GM23338 (cell line): ENCODE results near the gene KCNB1. TPM values are rescaled to one million over a fixed set of nuclear protein-coding genes. Genes with fewer than 3 reads are reported as not detected.

Experiments used
- ATAC-seq: fragments of 200-7000 bp; cut with Tn5 transposase; 3 replicates; pipeline ENCODE4 v1.9.1; 2020
- DNase-seq: peaks from one replicate; pipeline ENCODE4 v3.0.0-alpha.2; 2015; ENCODE audit warnings: low spot score
- H2AFZ ChIP-seq: fragments of 200-600 bp; sonication (generic); 2 replicates; pipeline ENCODE4 v1.8.0; 2016; ENCODE audit warnings: antibody characterized with exemption, mild to moderate bottlenecking, moderate library complexity
- H3F3A ChIP-seq: fragments of 200-600 bp; sonication (generic); replicated peaks from 2 replicates; pipeline ENCODE4 v1.8.0; 2017; ENCODE audit warnings: antibody characterized with exemption, mixed run types, low read depth
- H3K27ac ChIP-seq: fragments of 200-600 bp; sonication (generic); 2 replicates; pipeline ENCODE4 v1.6.1; 2016; ENCODE audit warnings: low read depth
- H3K27me3 ChIP-seq: fragments of 200-600 bp; sonication (generic); 2 replicates; pipeline ENCODE4 v1.8.0; 2016; ENCODE audit warnings: mild to moderate bottlenecking, mixed run types, moderate library complexity; ENCODE audit not compliant: insufficient read depth
- H3K36me3 ChIP-seq: fragments of 200-600 bp; sonication (generic); 2 replicates; pipeline ENCODE4 v1.8.0; 2016; ENCODE audit warnings: mild to moderate bottlenecking; ENCODE audit not compliant: insufficient read depth
- H3K4me1 ChIP-seq: fragments of 200-600 bp; sonication (generic); 2 replicates; pipeline ENCODE4 v1.8.0; 2016; ENCODE audit warnings: mild to moderate bottlenecking, moderate library complexity; ENCODE audit not compliant: insufficient read depth
- H3K4me2 ChIP-seq: fragments of 200-600 bp; sonication (generic); 2 replicates; pipeline ENCODE4 v1.7.1; 2017; ENCODE audit warnings: mixed run types
- H3K4me3 ChIP-seq: fragments of 200-600 bp; sonication (generic); 2 replicates; pipeline ENCODE4 v1.6.1; 2016; ENCODE audit warnings: mixed run types
- H3K79me2 ChIP-seq: fragments of 200-600 bp; sonication (generic); replicated peaks from 2 replicates; pipeline ENCODE4 v1.8.0; 2017; ENCODE audit warnings: mild to moderate bottlenecking; ENCODE audit not compliant: insufficient read depth
- H3K9me2 ChIP-seq: fragments of 200-600 bp; sonication (generic); 2 replicates; pipeline ENCODE4 v1.8.0; 2017; ENCODE audit not compliant: insufficient read depth
- H4K20me1 ChIP-seq: fragments of 200-600 bp; sonication (generic); replicated peaks from 2 replicates; pipeline ENCODE4 v1.8.0; 2017; ENCODE audit warnings: mild to moderate bottlenecking; ENCODE audit not compliant: insufficient read depth
- H3K27ac Mint-ChIP-seq: 2 replicates; pipeline ENCODE4 v1.8.0; 2020; ENCODE audit warnings: inconsistent platforms, mild to moderate bottlenecking, moderate library complexity, mixed read lengths
- H3K27me3 Mint-ChIP-seq: 3 replicates; pipeline ENCODE4 v1.8.0; 2022; ENCODE audit warnings: low read depth, mild to moderate bottlenecking, moderate library complexity, mixed read lengths, inconsistent platforms; ENCODE audit not compliant: insufficient read depth, poor library complexity
- H3K36me3 Mint-ChIP-seq: 3 replicates; pipeline ENCODE4 v1.8.0; 2021; ENCODE audit warnings: low read depth, mild to moderate bottlenecking, inconsistent platforms, moderate library complexity, mixed read lengths
- H3K4me1 Mint-ChIP-seq: 3 replicates; pipeline ENCODE4 v1.8.0; 2020; ENCODE audit warnings: mild to moderate bottlenecking, inconsistent platforms, mixed read lengths
- H3K4me3 Mint-ChIP-seq: 3 replicates; pipeline ENCODE4 v1.8.0; 2021; ENCODE audit warnings: moderate library complexity, mild to moderate bottlenecking, inconsistent platforms, mixed read lengths
- H3K9me3 Mint-ChIP-seq: 3 replicates; pipeline ENCODE4 v1.8.0; 2020; ENCODE audit warnings: moderate library complexity, mild to moderate bottlenecking, inconsistent platforms, mixed read lengths
- CREB1 ChIP-seq: fragments of 250-450 bp; sonication (Bioruptor Pico); IDR thresholded peaks from 2 replicates; pipeline ENCODE4 v1.5.0; 2020; ENCODE audit warnings: low read depth, mild to moderate bottlenecking, moderate library complexity
- ETS1 ChIP-seq: IDR thresholded peaks from 2 replicates; pipeline ENCODE4 v1.6.1; 2016; ENCODE audit warnings: antibody characterized with exemption
- EZH2 ChIP-seq: fragments of 200-600 bp; sonication (generic); IDR thresholded peaks from one replicate; pipeline ENCODE4 v1.8.0; 2017; ENCODE audit warnings: antibody characterized with exemption, mild to moderate bottlenecking, low read depth; ENCODE audit not compliant: unreplicated experiment
- EZH2phosphoT487 ChIP-seq: fragments of 200-600 bp; sonication (generic); IDR thresholded peaks from one replicate; pipeline ENCODE4 v1.8.1; 2018; ENCODE audit warnings: antibody characterized with exemption; ENCODE audit not compliant: unreplicated experiment
- JUNB ChIP-seq: IDR thresholded peaks from one replicate; pipeline ENCODE4 v1.6.1; 2016; ENCODE audit warnings: antibody characterized with exemption; ENCODE audit not compliant: unreplicated experiment
- NANOG ChIP-seq: IDR thresholded peaks from 2 replicates; pipeline ENCODE4 v1.6.1; 2016; ENCODE audit warnings: antibody characterized with exemption, borderline replicate concordance
- POLR2AphosphoS5 ChIP-seq: IDR thresholded peaks from 2 replicates; pipeline ENCODE4 v1.6.1; 2016; ENCODE audit warnings: antibody characterized with exemption, low read depth
- REST ChIP-seq: IDR thresholded peaks from one replicate; pipeline ENCODE4 v1.6.1; 2018; ENCODE audit warnings: antibody characterized with exemption; ENCODE audit not compliant: unreplicated experiment
- STAT1 ChIP-seq: IDR thresholded peaks from one replicate; pipeline ENCODE4 v1.6.1; 2016; ENCODE audit warnings: antibody characterized with exemption; ENCODE audit not compliant: unreplicated experiment
- ZNF114 ChIP-seq: fragments of 250-450 bp; sonication (Bioruptor Pico); IDR thresholded peaks from 2 replicates; pipeline ENCODE4 v1.5.0; 2020; ENCODE audit warnings: mild to moderate bottlenecking, moderate library complexity
- ZNF331 ChIP-seq: fragments of 250-450 bp; sonication (Bioruptor Pico); IDR thresholded peaks from 2 replicates; pipeline ENCODE4 v1.5.0; 2020; ENCODE audit warnings: low read depth, mild to moderate bottlenecking, moderate library complexity
- polyA plus RNA-seq: library from polyadenylated mRNA; unstranded; fragments of >200 nt; fragmentation: Nextera tagmentation; extraction: Ambion mirVana; gene quantifications from 2 replicates; pipeline ENCODE4 v1.2.1, GENCODE V29; 2016
- total RNA-seq: library from RNA; depleted of rRNA; stranded (reverse); fragments of >200 nt; shearing (Covaris generic); gene quantifications from 2 replicates; pipeline ENCODE4 v1.2.3, GENCODE V29; 2014
- TF ChIP-seq, protein P1 (sequence below): fragments of 250-450 bp; sonication (Bioruptor Pico); IDR thresholded peaks from 2 replicates; pipeline ENCODE4 v1.5.0; 2020; ENCODE audit warnings: mild to moderate bottlenecking, moderate library complexity
- TF ChIP-seq, protein P2 (sequence below), 2 experiments: fragments of 200-600 bp in 1 of 2; sonication (generic) in 1 of 2; conservative IDR thresholded peaks; 2 replicates each; pipeline versions ENCODE4 v1.5.1 to v1.6.1; 2016 to 2017; ENCODE audit warnings: antibody characterized with exemption in 2 of 2, low read depth in 2 of 2, mild to moderate bottlenecking in 2 of 2, moderate library complexity in 1 of 2

The KCNB1 gene
- total and polyA plus RNA-seq, 2 experiments from 2014 or later, result 0.28 to 0.29 TPM

DNA sequence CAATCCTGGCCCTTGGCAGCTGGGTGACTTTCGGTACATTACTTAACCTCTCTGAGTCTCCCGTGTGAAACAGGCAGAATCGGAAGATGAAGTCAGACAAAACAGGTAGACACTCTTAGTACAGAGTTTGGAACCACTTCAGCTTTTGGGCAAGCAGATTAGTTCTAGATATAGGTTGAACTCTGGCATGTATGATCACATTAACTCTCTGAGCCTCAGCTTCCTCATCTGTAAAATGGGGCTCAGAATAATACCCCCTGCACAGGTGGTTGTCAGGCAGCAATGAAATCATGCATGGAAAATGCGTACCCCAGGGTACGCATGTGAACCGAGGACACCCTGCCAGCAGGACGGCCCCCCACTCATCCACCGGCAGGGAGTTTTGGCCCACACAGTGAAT is 87.7 kb downstream of the KCNB1 start:
- no peaks in the 10 kb centered on the region for H3K9me3 Mint-ChIP-seq
- Histone ChIP-seq H3K27me3 (no peaks in the 10 kb centered on the region), H4K20me1 (no peaks in the 10 kb centered on the region), H3K9me2 (peaks cover 7% of the 10 kb centered on the region; the same call in 1 of the 2 replicates), H2AFZ (no peak overlapping the region; the same call in 1 of the 2 replicates), H3K36me3 (no peaks in the 10 kb centered on the region), H3K27ac (no peak overlapping the region), H3K4me1 (no peaks in the 10 kb centered on the region), H3F3A (no peaks in the 10 kb centered on the region), H3K4me2 (no peak overlapping the region), H3K4me3 (no peak overlapping the region), H3K79me2 (no peaks in the 10 kb centered on the region)
- ATAC-seq (no peak), DNase-seq (no peak)
- no peaks in the 10 kb centered on the region; the same call in 2 of the 3 replicates for H3K4me1 Mint-ChIP-seq
- peaks cover 9% of the 10 kb centered on the region for H3K27me3 Mint-ChIP-seq
- no peak overlapping the region for H3K27ac Mint-ChIP-seq
- no peaks in the 10 kb centered on the region; the same call in 2 of the 3 replicates for H3K36me3 Mint-ChIP-seq
- TF ChIP-seq EZH2phosphoT487 (no peak), JUNB (no peak), STAT1 (no peak), REST (no peak), CREB1 (CRISPR knock-in tag) (no peak), EZH2 (no peak), ETS1 (no peak), ZNF331 (CRISPR knock-in tag) (no peak), POLR2AphosphoS5 (no peak), NANOG (no peak), ZNF114 (CRISPR knock-in tag) (no peak)
- TF ChIP-seq, protein P1, sequence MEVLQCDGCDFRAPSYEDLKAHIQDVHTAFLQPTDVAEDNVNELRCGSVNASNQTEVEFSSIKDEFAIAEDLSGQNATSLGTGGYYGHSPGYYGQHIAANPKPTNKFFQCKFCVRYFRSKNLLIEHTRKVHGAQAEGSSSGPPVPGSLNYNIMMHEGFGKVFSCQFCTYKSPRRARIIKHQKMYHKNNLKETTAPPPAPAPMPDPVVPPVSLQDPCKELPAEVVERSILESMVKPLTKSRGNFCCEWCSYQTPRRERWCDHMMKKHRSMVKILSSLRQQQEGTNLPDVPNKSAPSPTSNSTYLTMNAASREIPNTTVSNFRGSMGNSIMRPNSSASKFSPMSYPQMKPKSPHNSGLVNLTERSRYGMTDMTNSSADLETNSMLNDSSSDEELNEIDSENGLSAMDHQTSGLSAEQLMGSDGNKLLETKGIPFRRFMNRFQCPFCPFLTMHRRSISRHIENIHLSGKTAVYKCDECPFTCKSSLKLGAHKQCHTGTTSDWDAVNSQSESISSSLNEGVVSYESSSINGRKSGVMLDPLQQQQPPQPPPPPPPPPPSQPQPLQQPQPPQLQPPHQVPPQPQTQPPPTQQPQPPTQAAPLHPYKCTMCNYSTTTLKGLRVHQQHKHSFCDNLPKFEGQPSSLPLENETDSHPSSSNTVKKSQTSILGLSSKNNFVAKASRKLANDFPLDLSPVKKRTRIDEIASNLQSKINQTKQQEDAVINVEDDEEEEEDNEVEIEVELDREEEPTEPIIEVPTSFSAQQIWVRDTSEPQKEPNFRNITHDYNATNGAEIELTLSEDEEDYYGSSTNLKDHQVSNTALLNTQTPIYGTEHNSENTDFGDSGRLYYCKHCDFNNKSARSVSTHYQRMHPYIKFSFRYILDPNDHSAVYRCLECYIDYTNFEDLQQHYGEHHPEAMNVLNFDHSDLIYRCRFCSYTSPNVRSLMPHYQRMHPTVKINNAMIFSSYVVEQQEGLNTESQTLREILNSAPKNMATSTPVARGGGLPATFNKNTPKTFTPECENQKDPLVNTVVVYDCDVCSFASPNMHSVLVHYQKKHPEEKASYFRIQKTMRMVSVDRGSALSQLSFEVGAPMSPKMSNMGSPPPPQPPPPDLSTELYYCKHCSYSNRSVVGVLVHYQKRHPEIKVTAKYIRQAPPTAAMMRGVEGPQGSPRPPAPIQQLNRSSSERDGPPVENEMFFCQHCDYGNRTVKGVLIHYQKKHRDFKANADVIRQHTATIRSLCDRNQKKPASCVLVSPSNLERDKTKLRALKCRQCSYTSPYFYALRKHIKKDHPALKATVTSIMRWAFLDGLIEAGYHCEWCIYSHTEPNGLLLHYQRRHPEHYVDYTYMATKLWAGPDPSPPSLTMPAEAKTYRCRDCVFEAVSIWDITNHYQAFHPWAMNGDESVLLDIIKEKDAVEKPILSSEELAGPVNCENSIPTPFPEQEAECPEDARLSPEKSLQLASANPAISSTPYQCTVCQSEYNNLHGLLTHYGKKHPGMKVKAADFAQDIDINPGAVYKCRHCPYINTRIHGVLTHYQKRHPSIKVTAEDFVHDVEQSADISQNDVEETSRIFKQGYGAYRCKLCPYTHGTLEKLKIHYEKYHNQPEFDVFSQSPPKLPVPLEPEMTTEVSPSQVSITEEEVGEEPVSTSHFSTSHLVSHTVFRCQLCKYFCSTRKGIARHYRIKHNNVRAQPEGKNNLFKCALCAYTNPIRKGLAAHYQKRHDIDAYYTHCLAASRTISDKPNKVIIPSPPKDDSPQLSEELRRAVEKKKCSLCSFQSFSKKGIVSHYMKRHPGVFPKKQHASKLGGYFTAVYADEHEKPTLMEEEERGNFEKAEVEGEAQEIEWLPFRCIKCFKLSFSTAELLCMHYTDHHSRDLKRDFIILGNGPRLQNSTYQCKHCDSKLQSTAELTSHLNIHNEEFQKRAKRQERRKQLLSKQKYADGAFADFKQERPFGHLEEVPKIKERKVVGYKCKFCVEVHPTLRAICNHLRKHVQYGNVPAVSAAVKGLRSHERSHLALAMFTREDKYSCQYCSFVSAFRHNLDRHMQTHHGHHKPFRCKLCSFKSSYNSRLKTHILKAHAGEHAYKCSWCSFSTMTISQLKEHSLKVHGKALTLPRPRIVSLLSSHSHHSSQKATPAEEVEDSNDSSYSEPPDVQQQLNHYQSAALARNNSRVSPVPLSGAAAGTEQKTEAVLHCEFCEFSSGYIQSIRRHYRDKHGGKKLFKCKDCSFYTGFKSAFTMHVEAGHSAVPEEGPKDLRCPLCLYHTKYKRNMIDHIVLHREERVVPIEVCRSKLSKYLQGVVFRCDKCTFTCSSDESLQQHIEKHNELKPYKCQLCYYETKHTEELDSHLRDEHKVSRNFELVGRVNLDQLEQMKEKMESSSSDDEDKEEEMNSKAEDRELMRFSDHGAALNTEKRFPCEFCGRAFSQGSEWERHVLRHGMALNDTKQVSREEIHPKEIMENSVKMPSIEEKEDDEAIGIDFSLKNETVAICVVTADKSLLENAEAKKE (CRISPR knock-in tag), result no peak
- TF ChIP-seq, protein P2, sequence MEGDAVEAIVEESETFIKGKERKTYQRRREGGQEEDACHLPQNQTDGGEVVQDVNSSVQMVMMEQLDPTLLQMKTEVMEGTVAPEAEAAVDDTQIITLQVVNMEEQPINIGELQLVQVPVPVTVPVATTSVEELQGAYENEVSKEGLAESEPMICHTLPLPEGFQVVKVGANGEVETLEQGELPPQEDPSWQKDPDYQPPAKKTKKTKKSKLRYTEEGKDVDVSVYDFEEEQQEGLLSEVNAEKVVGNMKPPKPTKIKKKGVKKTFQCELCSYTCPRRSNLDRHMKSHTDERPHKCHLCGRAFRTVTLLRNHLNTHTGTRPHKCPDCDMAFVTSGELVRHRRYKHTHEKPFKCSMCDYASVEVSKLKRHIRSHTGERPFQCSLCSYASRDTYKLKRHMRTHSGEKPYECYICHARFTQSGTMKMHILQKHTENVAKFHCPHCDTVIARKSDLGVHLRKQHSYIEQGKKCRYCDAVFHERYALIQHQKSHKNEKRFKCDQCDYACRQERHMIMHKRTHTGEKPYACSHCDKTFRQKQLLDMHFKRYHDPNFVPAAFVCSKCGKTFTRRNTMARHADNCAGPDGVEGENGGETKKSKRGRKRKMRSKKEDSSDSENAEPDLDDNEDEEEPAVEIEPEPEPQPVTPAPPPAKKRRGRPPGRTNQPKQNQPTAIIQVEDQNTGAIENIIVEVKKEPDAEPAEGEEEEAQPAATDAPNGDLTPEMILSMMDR (conservative IDR thresholded peaks at IDR 0.05; ENCODE audit: low read depth in 2 of 2), result no peak
- H3K4me3 Mint-ChIP-seq, result no peak overlapping the region
